Subcutaneous adipose tissue (tissue), 4 donors: Measurements from ENCODE around the gene WNT5B. TPM values are rescaled to one million over a fixed set of nuclear protein-coding genes. Genes with fewer than 3 reads are reported as not detected.

Experiments used
- CTCF ChIP-seq: fragments of 450-650 bp; IDR thresholded peaks from one replicate; pipeline ENCODE4 v1.5.1; 2016; ENCODE audit warnings: low read depth, mild to moderate bottlenecking, control low read depth, antibody characterized with exemption, moderate library complexity
- total RNA-seq, 4 donors: library from RNA; depleted of rRNA; stranded (reverse); fragments of >200 nt; gene quantifications; one replicate each; pipeline ENCODE4 v1.1.0, GENCODE V29; 2016

Gene WNT5B
- total RNA-seq, 4 donors from 2014 or later = 0.82 to 7.0 (median 4.8) TPM

- no peak for TF ChIP-seq CTCF
Observed at GRCh38 chr12:1619587-1619986, 9.4 kb upstream of the WNT5B start.

DNA sequence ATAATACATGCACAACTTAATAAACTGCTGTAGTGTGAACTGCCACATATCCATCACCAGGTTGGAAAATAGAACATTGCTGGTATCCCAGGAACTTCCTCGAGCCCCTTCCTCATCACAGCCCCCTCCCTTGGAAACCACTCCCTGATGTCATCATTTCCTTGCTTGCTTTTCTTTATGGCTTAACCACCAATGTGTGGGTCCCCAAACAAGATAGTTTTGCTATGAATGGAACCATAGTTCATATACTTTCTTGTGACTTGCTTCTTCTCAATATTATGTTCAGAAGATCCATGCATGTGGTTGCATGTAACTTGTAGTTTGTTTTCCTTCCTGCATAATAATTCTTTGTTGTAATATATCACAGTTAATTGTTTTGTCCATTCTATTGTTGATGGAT is 8.9 kb upstream of the WNT5B start:
- TF ChIP-seq CTCF = no peak

GRCh38 chr12:1622406-1622805 is 6.6 kb upstream of the WNT5B start:
- no peak for TF ChIP-seq CTCF

- no peak for TF ChIP-seq CTCF
Observed at GRCh38 chr12:1629338-1630132, 504 bp downstream of the WNT5B start.

- no peak for TF ChIP-seq CTCF
Observed at GRCh38 chr12:1630133-1630826, 1.2 kb downstream of the WNT5B start.

DNA sequence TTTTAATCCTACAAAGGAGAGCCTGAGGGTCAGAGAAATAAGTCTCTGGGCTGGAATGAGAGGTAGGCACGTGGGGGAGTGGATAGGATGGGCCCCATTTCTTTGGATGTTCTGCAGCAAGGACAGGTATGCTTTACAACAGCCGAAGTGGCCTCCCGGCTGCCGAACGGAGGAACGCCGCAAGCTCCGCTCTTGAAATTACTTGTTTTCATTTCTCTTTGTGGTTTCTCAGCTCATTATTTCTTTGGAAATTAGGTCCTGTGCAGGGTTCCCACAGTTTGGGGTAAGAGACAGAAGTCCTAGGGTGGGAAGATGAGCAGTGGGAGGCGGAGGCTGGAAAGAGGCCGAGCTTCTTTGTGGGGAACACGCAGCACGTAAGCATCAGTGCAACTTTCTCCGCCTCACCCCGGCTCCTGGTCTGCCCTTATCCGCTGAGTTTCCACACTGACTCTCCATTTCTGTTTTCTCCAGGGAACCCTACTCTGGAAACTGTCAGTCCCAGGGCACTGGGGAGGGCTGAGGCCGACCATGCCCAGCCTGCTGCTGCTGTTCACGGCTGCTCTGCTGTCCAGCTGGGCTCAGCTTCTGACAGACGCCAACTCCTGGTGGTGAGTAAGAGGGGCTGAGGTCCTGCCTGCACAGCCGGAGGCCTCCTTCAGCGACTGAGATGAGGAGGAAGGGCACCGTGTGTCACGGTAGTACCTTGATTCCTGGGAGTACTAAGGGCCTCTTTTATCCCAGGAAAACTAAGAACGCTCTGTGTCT is 2.0 kb downstream of the WNT5B start:
- TF ChIP-seq CTCF = no peak

- TF ChIP-seq CTCF = no peak
Observed at GRCh38 chr12:1632702-1633101, 3.7 kb downstream of the WNT5B start.
